ENCODE results near the gene ZNF579. TPM values are rescaled to one million over a fixed set of nuclear protein-coding genes. Genes with fewer than 3 reads are reported as not detected.

ZNF579 gene
- total and polyA plus RNA-seq, 9 of the 15 experiments (the other 6 are each of a cell fraction or from before 2014, with no cell fraction given), result 0.06 to 15.9 (median 1.6) TPM

DNA sequence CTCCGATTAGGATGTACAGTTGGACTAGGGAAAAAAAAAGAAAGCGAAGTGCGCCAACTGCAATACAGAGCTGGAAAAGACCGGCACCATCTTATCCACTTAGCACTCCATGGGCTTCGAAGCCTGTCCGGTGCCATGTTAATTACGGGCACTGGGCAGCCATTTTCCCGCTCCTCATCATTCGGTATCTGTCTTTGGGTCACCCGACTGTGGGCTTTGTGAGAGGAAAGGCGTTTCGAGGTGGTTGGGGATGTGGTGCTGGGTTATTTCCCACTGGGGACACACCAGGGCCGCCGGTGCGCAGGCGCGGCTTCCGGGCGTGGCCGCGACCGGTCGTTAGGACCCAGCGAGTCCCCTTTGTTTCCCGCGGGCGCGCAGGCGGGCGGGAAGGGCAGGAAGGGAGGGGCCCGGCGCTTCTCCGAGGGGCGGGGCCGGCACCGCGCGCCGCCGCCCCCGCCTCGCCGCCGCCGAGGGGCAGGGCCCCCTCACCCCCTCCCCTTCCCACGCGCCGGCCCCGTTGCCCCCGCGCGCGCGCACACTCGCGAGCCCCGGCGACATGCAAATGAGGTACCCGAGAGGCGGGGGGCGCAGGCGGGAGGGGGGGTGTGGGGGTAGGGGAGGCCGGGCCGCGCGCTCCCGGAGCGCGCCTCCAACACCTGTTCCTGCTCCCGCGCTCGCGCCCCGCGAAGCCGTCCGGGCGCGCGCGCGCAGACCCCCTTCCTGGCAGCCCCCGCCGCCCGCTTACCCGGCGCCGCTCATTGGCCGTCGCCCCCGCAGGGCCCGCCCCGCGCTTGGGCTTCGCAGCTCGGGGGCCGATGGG, 19.4 kb upstream of the ZNF579 start, which contains the start of gene ZNF524 (continued):
- TF ChIP-seq GATA2 (CRISPR knock-in tag; IDR thresholded peaks at IDR 0.05) (no peak), EZH2 (IDR thresholded peaks at IDR 0.05; ENCODE audit: borderline replicate concordance, low read depth, low read length) (no peak), ZNF280A (IDR thresholded peaks at IDR 0.05; ENCODE audit: low read depth, partially characterized antibody) (no peak), DPF2 (IDR thresholded peaks at IDR 0.05) (0 out of 2 replicates have a peak, but pooled peaks have one; percentile 16), SREBF1 (IDR thresholded peaks at IDR 0.05; ENCODE audit: borderline replicate concordance, low read depth, low read length) (no peak), HDAC3 (IDR thresholded peaks at IDR 0.05; ENCODE audit: borderline replicate concordance, partially characterized antibody) (no peak), PML (IDR thresholded peaks at IDR 0.05; ENCODE audit: low read length) (no peak; the same call in 1 of the 2 replicates), MCM3 (IDR thresholded peaks at IDR 0.05) (no peak), HNRNPUL1 (IDR thresholded peaks at IDR 0.05; ENCODE audit: low read length) (no peak), SAFB (IDR thresholded peaks at IDR 0.05; ENCODE audit: borderline replicate concordance, low read depth, low read length) (no peak), STAT5A (IDR thresholded peaks at IDR 0.05; ENCODE audit: borderline replicate concordance, low read length) (no peak), MXI1 (IDR thresholded peaks at IDR 0.05; ENCODE audit: low read depth, low read length) (peak; percentile 53; the same call in 1 of the 2 replicates), IFI16 (CRISPR knock-in tag; IDR thresholded peaks at IDR 0.05) (no peak), BMI1 (IDR thresholded peaks at IDR 0.05; ENCODE audit: low read length) (no peak), DMBX1 (CRISPR knock-in tag; IDR thresholded peaks at IDR 0.05; ENCODE audit: borderline replicate concordance) (peak; percentile 62)
- TF ChIP-seq, protein P1, sequence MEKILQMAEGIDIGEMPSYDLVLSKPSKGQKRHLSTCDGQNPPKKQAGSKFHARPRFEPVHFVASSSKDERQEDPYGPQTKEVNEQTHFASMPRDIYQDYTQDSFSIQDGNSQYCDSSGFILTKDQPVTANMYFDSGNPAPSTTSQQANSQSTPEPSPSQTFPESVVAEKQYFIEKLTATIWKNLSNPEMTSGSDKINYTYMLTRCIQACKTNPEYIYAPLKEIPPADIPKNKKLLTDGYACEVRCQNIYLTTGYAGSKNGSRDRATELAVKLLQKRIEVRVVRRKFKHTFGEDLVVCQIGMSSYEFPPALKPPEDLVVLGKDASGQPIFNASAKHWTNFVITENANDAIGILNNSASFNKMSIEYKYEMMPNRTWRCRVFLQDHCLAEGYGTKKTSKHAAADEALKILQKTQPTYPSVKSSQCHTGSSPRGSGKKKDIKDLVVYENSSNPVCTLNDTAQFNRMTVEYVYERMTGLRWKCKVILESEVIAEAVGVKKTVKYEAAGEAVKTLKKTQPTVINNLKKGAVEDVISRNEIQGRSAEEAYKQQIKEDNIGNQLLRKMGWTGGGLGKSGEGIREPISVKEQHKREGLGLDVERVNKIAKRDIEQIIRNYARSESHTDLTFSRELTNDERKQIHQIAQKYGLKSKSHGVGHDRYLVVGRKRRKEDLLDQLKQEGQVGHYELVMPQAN (IDR thresholded peaks at IDR 0.05; ENCODE audit: borderline replicate concordance), result no peak
- TF ChIP-seq, protein P2, sequence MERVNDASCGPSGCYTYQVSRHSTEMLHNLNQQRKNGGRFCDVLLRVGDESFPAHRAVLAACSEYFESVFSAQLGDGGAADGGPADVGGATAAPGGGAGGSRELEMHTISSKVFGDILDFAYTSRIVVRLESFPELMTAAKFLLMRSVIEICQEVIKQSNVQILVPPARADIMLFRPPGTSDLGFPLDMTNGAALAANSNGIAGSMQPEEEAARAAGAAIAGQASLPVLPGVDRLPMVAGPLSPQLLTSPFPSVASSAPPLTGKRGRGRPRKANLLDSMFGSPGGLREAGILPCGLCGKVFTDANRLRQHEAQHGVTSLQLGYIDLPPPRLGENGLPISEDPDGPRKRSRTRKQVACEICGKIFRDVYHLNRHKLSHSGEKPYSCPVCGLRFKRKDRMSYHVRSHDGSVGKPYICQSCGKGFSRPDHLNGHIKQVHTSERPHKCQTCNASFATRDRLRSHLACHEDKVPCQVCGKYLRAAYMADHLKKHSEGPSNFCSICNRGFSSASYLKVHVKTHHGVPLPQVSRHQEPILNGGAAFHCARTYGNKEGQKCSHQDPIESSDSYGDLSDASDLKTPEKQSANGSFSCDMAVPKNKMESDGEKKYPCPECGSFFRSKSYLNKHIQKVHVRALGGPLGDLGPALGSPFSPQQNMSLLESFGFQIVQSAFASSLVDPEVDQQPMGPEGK (CRISPR knock-in tag; IDR thresholded peaks at IDR 0.05; ENCODE audit: borderline replicate concordance), result no peak
- TF ChIP-seq, protein P3, sequence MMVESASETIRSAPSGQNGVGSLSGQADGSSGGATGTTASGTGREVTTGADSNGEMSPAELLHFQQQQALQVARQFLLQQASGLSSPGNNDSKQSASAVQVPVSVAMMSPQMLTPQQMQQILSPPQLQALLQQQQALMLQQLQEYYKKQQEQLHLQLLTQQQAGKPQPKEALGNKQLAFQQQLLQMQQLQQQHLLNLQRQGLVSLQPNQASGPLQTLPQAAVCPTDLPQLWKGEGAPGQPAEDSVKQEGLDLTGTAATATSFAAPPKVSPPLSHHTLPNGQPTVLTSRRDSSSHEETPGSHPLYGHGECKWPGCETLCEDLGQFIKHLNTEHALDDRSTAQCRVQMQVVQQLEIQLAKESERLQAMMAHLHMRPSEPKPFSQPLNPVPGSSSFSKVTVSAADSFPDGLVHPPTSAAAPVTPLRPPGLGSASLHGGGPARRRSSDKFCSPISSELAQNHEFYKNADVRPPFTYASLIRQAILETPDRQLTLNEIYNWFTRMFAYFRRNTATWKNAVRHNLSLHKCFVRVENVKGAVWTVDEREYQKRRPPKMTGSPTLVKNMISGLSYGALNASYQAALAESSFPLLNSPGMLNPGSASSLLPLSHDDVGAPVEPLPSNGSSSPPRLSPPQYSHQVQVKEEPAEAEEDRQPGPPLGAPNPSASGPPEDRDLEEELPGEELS (CRISPR knock-in tag; IDR thresholded peaks at IDR 0.05; ENCODE audit: borderline replicate concordance), result no peak
- TF ChIP-seq, protein P4, sequence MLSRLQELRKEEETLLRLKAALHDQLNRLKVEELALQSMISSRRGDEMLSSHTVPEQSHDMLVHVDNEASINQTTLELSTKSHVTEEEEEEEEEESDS (CRISPR knock-in tag; IDR thresholded peaks at IDR 0.05), result no peak

All from K562 (cell line).